HepG2 (cell line): ENCODE data around the gene NTN3. TPM values are rescaled to one million over a fixed set of nuclear protein-coding genes. Genes with fewer than 3 reads are reported as not detected.

ENCODE experiments used
- ARNTL ChIP-seq: sonication (generic); formaldehyde crosslinking; IDR thresholded peaks from 2 replicates; pipeline ENCODE4 v1.4.0; 2020; ENCODE audit warnings: mild to moderate bottlenecking, missing genetic modification reagents
- ATAD3A ChIP-seq: sonication (generic); formaldehyde crosslinking; IDR thresholded peaks from 2 replicates; pipeline ENCODE4 v1.4.0; 2020; ENCODE audit warnings: missing genetic modification reagents
- BORCS8-MEF2B ChIP-seq: sonication (generic); formaldehyde crosslinking; IDR thresholded peaks from 2 replicates; pipeline ENCODE4 v1.8.0; 2022; ENCODE audit warnings: mild to moderate bottlenecking, missing genetic modification reagents
- CBX2 ChIP-seq, 2 experiments: fragments of 200-600 bp in 1 of 2; sonication (generic); formaldehyde crosslinking in 1 of 2; IDR thresholded peaks; 2 replicates each; pipeline versions ENCODE4 v1.7.0 to v1.8.1; 2018 to 2022; ENCODE audit warnings: low read depth in 2 of 2, low read length in 1 of 2, mild to moderate bottlenecking in 1 of 2, missing genetic modification reagents in 1 of 2
- ETV6 ChIP-seq: sonication (generic); formaldehyde crosslinking; conservative IDR thresholded peaks from 2 replicates; pipeline ENCODE4 v1.4.0; 2020; ENCODE audit warnings: missing genetic modification reagents
- FOSL2 ChIP-seq: sonication (generic); formaldehyde crosslinking; IDR thresholded peaks from 2 replicates; pipeline ENCODE4 v1.4.0; 2020; ENCODE audit warnings: missing genetic modification reagents
- FOXK2 ChIP-seq: fragments of 450-650 bp; IDR thresholded peaks from 2 replicates; pipeline ENCODE4 v1.6.1; 2016
- GATAD1 ChIP-seq: IDR thresholded peaks from 2 replicates; pipeline ENCODE4 v1.6.1; 2016; ENCODE audit warnings: missing genetic modification reagents, missing compliant biosample characterization
- GRHL1 ChIP-seq: sonication (generic); formaldehyde crosslinking; conservative IDR thresholded peaks from 2 replicates; pipeline ENCODE4 v1.8.0; 2022; ENCODE audit warnings: missing genetic modification reagents
- IRX3 ChIP-seq: sonication (generic); formaldehyde crosslinking; IDR thresholded peaks from 2 replicates; pipeline ENCODE4 v1.8.1; 2023; ENCODE audit warnings: mild to moderate bottlenecking, low read depth, missing genetic modification reagents, borderline replicate concordance
- PATZ1 ChIP-seq: sonication (generic); formaldehyde crosslinking; IDR thresholded peaks from 2 replicates; pipeline ENCODE4 v1.4.0; 2020; ENCODE audit warnings: missing genetic modification reagents
- POGK ChIP-seq: sonication (generic); formaldehyde crosslinking; conservative IDR thresholded peaks from 2 replicates; pipeline ENCODE4 v1.8.0; 2022; ENCODE audit warnings: mild to moderate bottlenecking, moderate library complexity, missing genetic modification reagents
- REPIN1 ChIP-seq: sonication (generic); formaldehyde crosslinking; IDR thresholded peaks from 2 replicates; pipeline ENCODE4 v1.8.0; 2022; ENCODE audit warnings: missing genetic modification reagents, low read depth, mild to moderate bottlenecking, borderline replicate concordance
- RXRA ChIP-seq: sonication (generic); formaldehyde crosslinking; IDR thresholded peaks from 2 replicates; pipeline ENCODE4 v1.5.1; 2020; ENCODE audit warnings: missing genetic modification reagents
- SP2 ChIP-seq: sonication (generic); formaldehyde crosslinking; IDR thresholded peaks from 2 replicates; pipeline ENCODE4 v1.5.1; 2020; ENCODE audit warnings: mild to moderate bottlenecking, missing genetic modification reagents
- SRSF1 ChIP-seq: fragments of 200-400 bp; formaldehyde crosslinking; optimal IDR thresholded peaks from 2 replicates; pipeline ENCODE3; 2017; ENCODE audit warnings: mild to moderate bottlenecking, low read depth, low read length, moderate library complexity
- STAT5B ChIP-seq: sonication (generic); formaldehyde crosslinking; IDR thresholded peaks from 2 replicates; pipeline ENCODE4 v1.4.0; 2020; ENCODE audit warnings: missing genetic modification reagents
- ZNF143 ChIP-seq: sonication (generic); formaldehyde crosslinking; IDR thresholded peaks from 2 replicates; pipeline ENCODE4 v1.4.0; 2020; ENCODE audit warnings: missing genetic modification reagents
- ZNF354B ChIP-seq: sonication (generic); formaldehyde crosslinking; IDR thresholded peaks from 2 replicates; pipeline ENCODE4 v1.8.0; 2022; ENCODE audit warnings: mild to moderate bottlenecking, missing genetic modification reagents
- ZNF619 ChIP-seq: sonication (generic); formaldehyde crosslinking; IDR thresholded peaks from 2 replicates; pipeline ENCODE4 v1.4.0; 2020; ENCODE audit warnings: mild to moderate bottlenecking, missing genetic modification reagents
- ZNF660 ChIP-seq: sonication (generic); formaldehyde crosslinking; IDR thresholded peaks from 2 replicates; pipeline ENCODE4 v1.5.1; 2020; ENCODE audit warnings: mild to moderate bottlenecking, low read depth, missing genetic modification reagents, borderline replicate concordance
- ZNF770 ChIP-seq: sonication (generic); formaldehyde crosslinking; IDR thresholded peaks from 2 replicates; pipeline ENCODE4 v1.5.0; 2020; ENCODE audit warnings: mild to moderate bottlenecking, missing genetic modification reagents
- ZNF839 ChIP-seq: sonication (generic); formaldehyde crosslinking; IDR thresholded peaks from 2 replicates; pipeline ENCODE4 v1.4.0; 2020; ENCODE audit warnings: missing genetic modification reagents, mild to moderate bottlenecking, borderline replicate concordance
- ZSCAN9 ChIP-seq: IDR thresholded peaks from 2 replicates; pipeline ENCODE4 v1.6.1; 2016; ENCODE audit warnings: borderline replicate concordance
- polyA plus RNA-seq, 8 experiments: library from polyadenylated mRNA; depleted of rRNA in 3 of 8; stranded (reverse) in 7 of 8; unstranded in 1 of 8; fragments of >200 nt; fragmentation: Illumina TruSeq in 4 of 8; extraction: Trizol in 4 of 8; gene quantifications; 2 replicates each; pipeline versions ENCODE4 v1.2.1 to v1.2.3, GENCODE V29; 2011 to 2016; ENCODE audit warnings: low read depth in 4 of 8, missing spikeins in 1 of 8, mixed read lengths in 1 of 8; ENCODE audit not compliant: insufficient read depth in 1 of 8
- total RNA-seq, 5 experiments: library from RNA; depleted of rRNA; stranded (reverse); fragments of >200 nt; fragmentation: Illumina TruSeq; extraction: Trizol; gene quantifications; 2 replicates each; pipeline ENCODE4 v1.2.3, GENCODE V29; 2016; ENCODE audit warnings: low read depth in 1 of 5

NTN3 gene
- total and polyA plus RNA-seq, 2 of the 13 experiments (the other 11 are each of a cell fraction or from before 2014, with no cell fraction given): 0.09 to 0.20 TPM

GRCh38 chr16:2484898-2485508 lies 13.9 kb downstream of the NTN3 start (continued):
- TF ChIP-seq GATAD1 (CRISPR knock-in tag) (peak; percentile 70), ATAD3A (CRISPR knock-in tag) (no peak), ETV6 (0 out of 2 replicates have a peak, but pooled peaks have one; percentile 38), POGK (CRISPR knock-in tag) (peak; percentile 56; the same call in 1 of the 2 replicates), FOXK2 (peak; percentile 79), ZSCAN9 (CRISPR knock-in tag) (no peak), IRX3 (CRISPR knock-in tag) (no peak), ZNF354B (CRISPR knock-in tag) (no peak), ZNF839 (CRISPR knock-in tag) (no peak), ZNF619 (CRISPR knock-in tag) (no peak), SP2 (no peak), GRHL1 (no peak), REPIN1 (CRISPR knock-in tag) (peak; percentile 94), PATZ1 (peak; percentile 84), RXRA (CRISPR knock-in tag) (peak; percentile 82; the same call in 1 of the 2 replicates), SRSF1 (no peak), CBX2 (IDR thresholded peaks at IDR 0.05; ENCODE audit: low read depth, low read length) (no peak), CBX2 (CRISPR knock-in tag; IDR thresholded peaks at IDR 0.05; ENCODE audit: low read depth) (no peak), ARNTL (peak; percentile 66; the same call in 1 of the 2 replicates), ZNF143 (CRISPR knock-in tag) (no peak), ZNF770 (CRISPR knock-in tag) (peak; percentile 49; the same call in 1 of the 2 replicates), STAT5B (CRISPR knock-in tag) (no peak), FOSL2 (CRISPR knock-in tag) (peak; percentile 44; the same call in 1 of the 2 replicates), BORCS8-MEF2B (CRISPR knock-in tag) (peak; percentile 87), ZNF660 (CRISPR knock-in tag) (no peak)
